Upper lobe of left lung (tissue), 4 donors: Measurements from ENCODE around the gene LZIC.

Experiments
- CTCF ChIP-seq, 6 experiments: fragments of 450-650 bp in 4 of 6; fragments of 200-600 bp in 2 of 6; sonication (generic) in 2 of 6; IDR thresholded peaks; one replicate each; pipeline ENCODE4 v1.5.1; 2016 to 2019; ENCODE audit warnings: antibody characterized with exemption in 6 of 6
- POLR2A ChIP-seq, 4 donors: fragments of 450-650 bp; IDR thresholded peaks; one replicate each; pipeline ENCODE4 v1.5.1; 2016 to 2017; ENCODE audit warnings: antibody characterized with exemption in 4 of 4, mild to moderate bottlenecking in 2 of 4

- no peak for TF ChIP-seq POLR2A (IDR thresholded peaks at IDR 0.05)
- no peak for TF ChIP-seq CTCF (IDR thresholded peaks at IDR 0.05)
Observed at GRCh38 chr1:9887070-9887469, 56.1 kb downstream of the LZIC start.
